Measurements from ENCODE around the gene RAB4B. TPM values are rescaled to one million over a fixed set of nuclear protein-coding genes. Genes with fewer than 3 reads are reported as not detected.

Gene RAB4B
- total RNA-seq, 8 experiments from 2014 or later, result 14.5 to 23.0 (median 19.4) TPM

- ATAC-seq (replicated peaks in 6 of 8), result peak; percentile 10 to 65 (median 39)
- 0 to 68% (median 2%) methylated on average over 4 to 11 of the region's 28 CpGs; no CpG with 5 or more reads in 1 of the 10 experiments for WGBS, 10 experiments
- in situ Hi-C loops (cut with MboI; ENCODE audit: low pct_unique_long_range_greater_than_20kb in 2 of 9, low sequenced_read_pairs in 9 of 9, unreplicated experiment in 9 of 9), result no loop called here
- Histone ChIP-seq H3K4me3 (peak overlapping the region; percentile 64 to 97 (median 72)), H3K4me1 (replicated peaks in 1 of 2) (peaks cover 30 to 31% of the 10 kb centered on the region in 2 donors), H3K27ac (peak overlapping the region; percentile 72 to 81)
These were observed 20.1 kb downstream of the RAB4B start for GRCh38 chr19:40797963-40798682.

- peak within 1 kb of the TSS; percentile 64 to 97 (median 72) for H3K4me3 ChIP-seq
- peaks cover 38 to 39% of the 10 kb centered on the region in 2 donors for H3K4me1 ChIP-seq (replicated peaks in 1 of 2)
- H3K27ac ChIP-seq, result peak within 1 kb of the TSS; percentile 90 to 91
- in situ Hi-C loops (cut with MboI; ENCODE audit: low pct_unique_long_range_greater_than_20kb in 2 of 9, low sequenced_read_pairs in 9 of 9, unreplicated experiment in 9 of 9), result no loop called here
- 0 to 5% (median 3%) methylated on average over 2 to 8 of the region's 110 CpGs; no CpG with 5 or more reads in 4 of the 10 experiments for WGBS, 10 experiments
- ATAC-seq (replicated peaks in 6 of 8), result peak; percentile 78 to 87 (median 82)
These were observed 20.9 kb downstream of the RAB4B start, which contains the start of gene EGLN2 for GRCh38 chr19:40798683-40799557. Gene EGLN2, plus strand, starts transcription at chr19:40799191. Its CDS starts 1,382 bp downstream, at chr19:40800573.

GRCh38 chr19:40799558-40800338, 21.7 kb downstream of the RAB4B start:
- in situ Hi-C loops (cut with MboI; ENCODE audit: low pct_unique_long_range_greater_than_20kb in 2 of 9, low sequenced_read_pairs in 9 of 9, unreplicated experiment in 9 of 9), result loop anchor here in 5 of 9 experiments (25.0 kb wide), 1 partner anchor 137 kb away; no protein-coding TSS in a partner anchor
- peak in 6 of 8 experiments; percentile 1 to 9 (median 2) for ATAC-seq (replicated peaks in 6 of 8)
- Histone ChIP-seq H3K4me3 (peak overlapping the region; percentile 64 to 97 (median 72)), H3K27ac (peak overlapping the region; percentile 90 to 91), H3K4me1 (replicated peaks in 1 of 2) (peaks cover 46 to 47% of the 10 kb centered on the region in 2 donors)
- 0 to 33% (median 17%) methylated on average over 1 to 4 of the region's 40 CpGs; no CpG with 5 or more reads in 4 of the 10 experiments for WGBS, 10 experiments

- Histone ChIP-seq H3K4me3 (peak overlapping the region; percentile 64 to 97 (median 72)), H3K27ac (no peak overlapping the region), H3K4me1 (replicated peaks in 1 of 2) (peaks cover 50 to 51% of the 10 kb centered on the region in 2 donors)
- in situ Hi-C loops (cut with MboI; ENCODE audit: low pct_unique_long_range_greater_than_20kb in 2 of 9, low sequenced_read_pairs in 9 of 9, unreplicated experiment in 9 of 9), result loop anchor here in 5 of 9 experiments (25.0 kb wide), 1 partner anchor 138 kb away; no protein-coding TSS in a partner anchor
- ATAC-seq (replicated peaks in 6 of 8), result no peak
- 29 to 80% (median 67%) methylated on average over 1 to 3 of the region's 27 CpGs; no CpG with 5 or more reads in 6 of the 10 experiments for WGBS, 10 experiments
These were observed 22.4 kb downstream of the RAB4B start for GRCh38 chr19:40800339-40800996.

GRCh38 chr19:40800997-40801377, 22.9 kb downstream of the RAB4B start:
- Histone ChIP-seq H3K4me3 (no peak overlapping the region), H3K27ac (no peak overlapping the region), H3K4me1 (replicated peaks in 1 of 2) (peaks cover 56% of the 10 kb centered on the region in 2 donors)
- WGBS, 10 experiments, result 92 to 100% methylated on average over 4 to 5 of the region's 27 CpGs; no CpG with 5 or more reads in 8 of the 10 experiments
- in situ Hi-C loops (cut with MboI; ENCODE audit: low pct_unique_long_range_greater_than_20kb in 2 of 9, low sequenced_read_pairs in 9 of 9, unreplicated experiment in 9 of 9), result loop anchor here in 5 of 9 experiments (25.0 kb wide), 1 partner anchor 139 kb away; no protein-coding TSS in a partner anchor
- ATAC-seq (replicated peaks in 6 of 8), result no peak

GRCh38 chr19:40801426-40802299, 23.6 kb downstream of the RAB4B start:
- Histone ChIP-seq H3K27ac (no peak overlapping the region), H3K4me1 (replicated peaks in 1 of 2) (peaks cover 61 to 62% of the 10 kb centered on the region in 2 donors)

GRCh38 chr19:40802300-40803169, 24.5 kb downstream of the RAB4B start:
- H3K4me3 ChIP-seq, result peak overlapping the region in 2 of 5 donors; percentile 6 to 12
- peaks cover 66 to 67% of the 10 kb centered on the region in 2 donors for H3K4me1 ChIP-seq (replicated peaks in 1 of 2)
- peak in 2 of 8 experiments; percentile 0 to 1 for ATAC-seq (replicated peaks in 6 of 8)
- in situ Hi-C loops (cut with MboI; ENCODE audit: low pct_unique_long_range_greater_than_20kb in 2 of 9, low sequenced_read_pairs in 9 of 9, unreplicated experiment in 9 of 9), result loop anchor here in 5 of 9 experiments (25.0 kb wide), 1 partner anchor 140 kb away; no protein-coding TSS in a partner anchor
- no peak overlapping the region for H3K27ac ChIP-seq
- 0 to 80% (median 67%) methylated on average over 1 to 8 of the region's 11 CpGs; no CpG with 5 or more reads in 5 of the 10 experiments for WGBS, 10 experiments

More at GRCh38 chr19:40801426-40802299, 23.6 kb downstream of the RAB4B start:
- peak overlapping the region in 2 of 5 donors; percentile 6 to 12 for H3K4me3 ChIP-seq
- 17 to 77% (median 60%) methylated on average over 1 to 5 of the region's 13 CpGs; no CpG with 5 or more reads in 5 of the 10 experiments for WGBS, 10 experiments
- in situ Hi-C loops (cut with MboI; ENCODE audit: low pct_unique_long_range_greater_than_20kb in 2 of 9, low sequenced_read_pairs in 9 of 9, unreplicated experiment in 9 of 9), result loop anchor here in 5 of 9 experiments (25.0 kb wide), 1 partner anchor 139 kb away; no protein-coding TSS in a partner anchor
- no peak for ATAC-seq (replicated peaks in 6 of 8)

- ATAC-seq (replicated peaks in 6 of 8), result no peak
- H3K4me1 ChIP-seq (replicated peaks in 1 of 2), result peaks cover 66 to 69% of the 10 kb centered on the region in 2 donors
- WGBS, 10 experiments, result 65 to 76% methylated on average over 2 to 4 of the region's 9 CpGs; no CpG with 5 or more reads in 8 of the 10 experiments
- in situ Hi-C loops (cut with MboI; ENCODE audit: low pct_unique_long_range_greater_than_20kb in 2 of 9, low sequenced_read_pairs in 9 of 9, unreplicated experiment in 9 of 9), result loop anchor here in 5 of 9 experiments (25.0 kb wide), 1 partner anchor 141 kb away; no protein-coding TSS in a partner anchor
- H3K4me3 ChIP-seq, result no peak overlapping the region
- no peak overlapping the region for H3K27ac ChIP-seq
These were observed 25.3 kb downstream of the RAB4B start for GRCh38 chr19:40803170-40803856.

GRCh38 chr19:40803857-40804782, 26.1 kb downstream of the RAB4B start:
- no peak for ATAC-seq (replicated peaks in 6 of 8)
- no peak overlapping the region for H3K27ac ChIP-seq
- no peak overlapping the region for H3K4me3 ChIP-seq
- peaks cover 66 to 69% of the 10 kb centered on the region in 2 donors for H3K4me1 ChIP-seq (replicated peaks in 1 of 2)
- 74 to 100% (median 90%) methylated on average over 1 to 5 of the region's 6 CpGs; no CpG with 5 or more reads in 4 of the 10 experiments for whole genome bisulfite sequencing, 10 experiments
- in situ Hi-C loops (cut with MboI; ENCODE audit: low pct_unique_long_range_greater_than_20kb in 2 of 9, low sequenced_read_pairs in 9 of 9, unreplicated experiment in 9 of 9), result loop anchor here in 5 of 9 experiments (25.0 kb wide), 1 partner anchor 142 kb away; no protein-coding TSS in a partner anchor

Measured in motor neuron (in vitro differentiated cells).